CD4-positive, alpha-beta T cell treated with Interferon gamma for 1 hour (primary cell): ENCODE data around the gene NRXN2.

Source experiments
- DNase-seq: peaks from one replicate; pipeline ENCODE4 v3.0.0-alpha.2; 2020

The NRXN2 gene

DNA sequence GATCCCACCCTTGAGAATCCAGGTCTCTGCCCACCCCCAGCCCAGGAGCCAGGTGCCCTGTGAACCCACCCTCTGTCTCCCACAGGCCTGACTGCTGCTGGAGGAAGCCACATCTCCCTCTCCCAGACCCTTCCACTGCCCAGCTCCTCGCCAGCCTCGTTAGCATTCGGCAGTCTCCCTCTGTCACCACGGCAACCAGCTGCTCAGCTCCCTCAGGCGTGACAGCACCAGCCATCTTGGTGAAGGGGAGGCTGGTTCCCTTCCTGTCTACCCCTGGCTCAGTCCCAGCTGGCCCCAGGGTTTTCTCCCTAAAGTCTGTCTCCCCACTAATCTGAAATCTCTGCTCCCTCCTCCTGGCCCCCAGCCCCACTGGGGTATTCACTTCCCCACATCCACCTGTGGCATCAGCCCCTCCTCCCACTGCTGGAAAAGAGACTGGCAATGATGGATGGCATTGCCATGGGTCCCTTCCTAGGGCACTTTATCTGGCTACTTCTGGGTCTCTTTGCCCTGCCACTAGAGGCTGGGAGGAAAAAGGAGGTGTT, 28.1 kb downstream of the NRXN2 start:
- DNase-seq, result peak; percentile 36

DNA sequence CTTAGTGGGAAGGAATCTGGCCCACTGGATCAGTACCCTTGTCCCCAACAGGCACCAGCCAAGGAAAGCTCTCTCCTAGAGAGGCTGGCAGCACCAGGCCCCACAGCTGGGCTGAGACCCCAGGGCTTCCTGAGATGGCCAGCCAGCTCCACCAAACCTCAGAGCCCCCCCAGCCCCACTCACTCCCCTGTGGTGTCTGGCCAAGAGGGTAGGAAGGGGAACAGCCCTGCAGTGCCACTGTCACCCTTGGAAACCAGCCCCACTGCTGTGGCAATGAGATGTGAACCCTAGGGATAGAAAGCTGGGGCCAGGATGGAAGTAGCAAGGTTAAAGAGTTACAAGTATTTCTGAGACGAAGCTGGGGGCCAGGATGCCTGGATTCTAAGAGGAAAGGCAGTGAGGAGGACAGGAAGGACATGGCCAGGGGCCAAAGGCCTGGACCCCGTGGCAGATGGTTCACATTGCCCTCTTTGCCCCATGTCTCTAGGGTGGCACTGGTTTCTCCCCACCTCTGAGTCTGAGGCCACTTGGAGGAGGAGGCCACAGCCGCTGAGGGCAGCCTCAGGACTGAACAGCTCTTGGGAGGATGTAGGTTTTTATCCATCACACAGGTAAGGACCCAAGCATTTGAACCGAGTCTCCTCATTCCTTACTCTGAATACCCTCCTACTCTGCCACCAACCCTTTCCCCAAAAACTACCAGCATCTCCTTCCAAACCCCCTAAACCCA, 28.8 kb downstream of the NRXN2 start:
- DNase-seq, result no peak

DNA sequence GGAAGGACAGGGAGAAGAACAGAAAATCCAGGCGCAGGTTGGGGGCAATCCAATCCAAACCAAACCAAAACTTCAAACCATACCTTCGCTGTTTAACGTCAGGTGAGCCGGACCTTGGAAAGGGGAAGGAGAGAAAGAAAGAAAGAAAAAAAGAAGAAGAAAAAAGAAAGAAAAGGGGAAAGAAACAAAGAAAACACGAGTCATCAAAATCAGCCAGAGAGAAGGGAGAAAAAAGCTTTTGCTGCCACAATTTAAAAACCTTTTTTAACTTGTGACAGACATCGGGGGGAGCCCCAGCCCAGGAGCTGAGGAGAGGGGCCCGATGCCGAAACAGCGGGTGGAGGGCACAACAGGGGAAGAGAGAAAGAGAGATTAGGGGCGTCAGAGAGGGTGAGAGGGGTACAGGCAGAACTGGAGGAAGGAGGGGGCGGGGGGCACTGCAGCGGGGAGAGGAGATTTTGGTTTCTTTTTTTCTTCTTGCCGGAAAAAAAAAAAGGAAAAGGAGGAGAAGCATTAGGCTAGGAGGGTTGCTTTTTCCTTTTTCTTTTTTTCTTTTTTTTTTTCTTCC, 30.1 kb downstream of the NRXN2 start:
- DNase-seq, result no peak

DNA sequence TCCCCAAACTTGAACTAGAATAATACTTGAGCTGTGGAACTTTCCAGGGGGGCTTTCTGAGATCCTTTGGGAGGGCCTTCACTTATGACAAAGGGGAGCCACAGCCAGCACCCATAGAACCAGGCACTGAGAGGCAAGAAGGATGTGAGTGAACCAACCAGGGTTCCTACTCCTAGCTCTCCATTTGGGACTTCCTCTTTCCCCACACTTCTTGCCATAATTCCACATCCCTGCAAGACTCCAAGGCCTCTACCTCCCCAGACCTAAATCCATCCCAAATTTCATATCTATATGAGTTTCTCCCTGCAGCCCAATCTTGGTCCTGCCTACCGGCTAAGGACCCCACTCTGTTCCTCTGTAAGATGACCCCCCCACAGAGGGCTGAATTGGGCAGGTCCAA, 31.5 kb downstream of the NRXN2 start:
- no peak for DNase-seq

DNA sequence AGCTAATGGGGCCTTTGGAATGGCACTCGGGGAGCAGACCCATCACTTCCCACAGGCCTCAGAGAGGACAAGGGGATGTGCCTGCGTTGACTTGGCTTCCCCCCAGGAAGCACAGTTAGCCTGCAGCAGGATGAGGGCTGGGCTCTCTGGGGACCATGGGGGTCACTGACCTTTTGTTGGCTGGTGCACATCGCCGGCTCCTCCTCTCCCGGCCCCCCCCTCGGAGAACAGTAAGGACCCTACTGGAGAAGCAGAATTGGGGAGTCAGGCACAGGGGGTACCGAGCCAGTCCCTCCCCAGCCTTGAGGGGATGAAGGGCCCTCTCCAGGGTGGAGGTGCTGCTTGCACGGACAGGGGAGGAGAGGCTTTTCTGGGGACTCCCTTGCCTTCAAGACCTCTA, 32.8 kb downstream of the NRXN2 start:
- no peak for DNase-seq

DNA sequence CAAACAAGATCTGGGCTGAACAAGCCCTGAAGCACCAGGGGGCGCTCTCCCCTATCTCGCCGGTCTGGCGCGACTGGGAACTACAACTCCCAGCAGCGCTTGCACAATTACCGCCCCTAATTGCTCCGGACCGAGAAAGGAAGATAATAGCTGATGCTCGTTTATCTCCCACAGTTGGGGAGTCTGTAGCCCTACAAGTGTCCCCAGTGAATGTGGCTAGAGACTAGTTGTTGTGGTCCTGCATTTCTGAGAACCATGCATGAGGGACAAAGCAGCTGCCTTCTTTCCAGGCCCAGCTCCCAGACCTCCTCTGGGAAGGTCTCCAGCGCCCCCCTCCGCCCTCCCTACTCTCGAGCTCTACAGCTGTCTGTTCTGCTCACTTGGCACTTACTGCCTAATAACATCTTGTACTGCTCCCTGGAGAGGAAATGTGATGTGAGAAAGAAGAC, 34.4 kb downstream of the NRXN2 start:
- peak; percentile 88 for DNase-seq

DNA sequence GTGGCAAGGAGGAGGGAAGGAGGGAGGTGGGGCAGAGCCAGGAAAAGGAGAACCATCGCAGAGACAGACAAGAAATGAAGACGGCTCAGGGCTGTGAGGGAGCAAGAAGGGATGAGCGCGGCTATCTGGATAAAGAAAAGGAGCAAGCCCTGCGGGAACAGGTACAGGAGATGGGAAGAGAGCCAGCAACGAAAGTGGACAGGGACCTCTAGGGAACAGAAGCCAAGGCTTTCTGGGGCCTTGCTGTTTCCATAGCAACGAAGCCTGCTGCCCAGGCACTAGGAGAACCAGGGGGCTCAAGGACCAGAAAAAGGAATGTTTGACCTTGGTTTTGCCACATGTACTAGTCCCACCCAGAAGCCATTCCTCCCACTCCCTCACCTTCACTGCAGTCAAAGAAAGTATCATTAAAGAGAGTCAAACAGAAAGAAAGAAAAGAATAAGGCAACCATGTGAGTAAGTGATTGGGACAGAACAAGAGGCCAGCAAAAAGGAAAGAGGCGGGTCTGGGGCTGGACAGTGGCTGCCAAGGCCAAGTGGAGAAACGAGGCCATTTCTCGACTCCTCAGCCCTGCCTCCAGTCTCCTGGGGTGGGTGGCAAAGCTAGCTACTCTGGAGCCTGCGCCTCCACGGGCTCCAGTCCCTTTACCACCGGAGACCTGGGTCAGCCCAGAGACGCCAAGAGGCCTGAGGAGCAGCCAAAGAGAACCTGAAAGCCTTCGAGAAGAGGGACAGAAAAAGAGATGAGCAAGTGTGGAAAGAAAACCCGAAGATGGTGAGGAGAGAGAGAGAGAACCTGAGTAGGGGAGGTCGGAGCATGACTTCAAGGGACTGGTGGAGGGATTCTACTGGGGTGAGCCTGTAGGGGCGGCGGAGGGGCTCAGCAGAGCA, 35.1 kb downstream of the NRXN2 start:
- DNase-seq, result no peak

DNA sequence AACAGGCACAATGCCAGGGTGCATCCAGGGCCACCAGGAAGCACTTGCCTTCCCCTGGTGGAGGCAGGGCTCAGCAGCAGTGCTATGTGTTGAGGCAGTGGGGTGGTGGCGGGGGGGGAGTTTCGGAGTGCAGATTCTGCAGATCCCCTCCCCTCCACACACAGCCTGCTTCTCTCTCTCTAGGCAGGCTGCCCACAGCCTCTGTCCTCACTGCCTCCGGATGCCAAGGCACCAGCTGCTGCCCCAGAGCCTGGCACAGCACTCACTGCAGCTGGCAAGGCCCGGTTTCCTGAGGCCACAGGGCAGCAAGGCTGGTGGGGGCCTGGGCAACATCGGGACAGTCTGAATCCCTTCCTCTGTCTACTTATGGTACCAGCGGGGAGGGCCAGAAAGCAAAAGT, 35.8 kb downstream of the NRXN2 start:
- DNase-seq, result no peak

DNA sequence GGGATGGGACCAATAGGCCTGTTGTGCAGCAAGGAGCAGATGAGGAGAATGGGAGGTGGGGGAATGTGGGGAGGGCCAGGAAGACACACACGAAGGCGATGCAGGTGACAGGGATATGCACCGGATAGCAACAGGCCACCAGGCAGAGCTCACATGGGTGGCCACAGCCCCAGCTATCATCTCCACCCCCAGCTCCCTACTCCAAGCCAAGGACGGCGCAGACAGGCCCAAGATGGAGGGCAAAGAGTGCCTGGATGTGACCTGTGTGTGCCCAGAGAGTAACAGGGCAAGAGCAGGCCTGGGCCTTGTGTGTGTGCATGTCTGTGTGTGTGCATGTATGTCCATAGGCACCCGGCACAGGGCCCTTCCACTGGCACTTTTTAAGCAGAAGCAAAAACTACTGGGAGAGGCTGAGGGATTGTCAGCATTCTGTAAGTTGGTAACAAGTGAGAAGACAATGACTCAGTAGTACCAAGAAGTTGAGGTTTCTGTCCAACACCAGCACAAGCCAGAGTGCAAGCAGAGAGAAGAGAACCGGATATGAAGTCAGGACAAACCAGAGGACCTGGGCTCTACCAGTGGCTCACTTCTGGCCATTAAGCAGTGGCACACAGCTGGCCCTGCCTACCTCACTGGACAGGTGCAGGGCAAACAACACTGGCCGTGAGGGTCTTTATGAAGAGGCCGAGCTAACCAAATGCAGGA, 36.4 kb downstream of the NRXN2 start:
- DNase-seq, result no peak

DNA sequence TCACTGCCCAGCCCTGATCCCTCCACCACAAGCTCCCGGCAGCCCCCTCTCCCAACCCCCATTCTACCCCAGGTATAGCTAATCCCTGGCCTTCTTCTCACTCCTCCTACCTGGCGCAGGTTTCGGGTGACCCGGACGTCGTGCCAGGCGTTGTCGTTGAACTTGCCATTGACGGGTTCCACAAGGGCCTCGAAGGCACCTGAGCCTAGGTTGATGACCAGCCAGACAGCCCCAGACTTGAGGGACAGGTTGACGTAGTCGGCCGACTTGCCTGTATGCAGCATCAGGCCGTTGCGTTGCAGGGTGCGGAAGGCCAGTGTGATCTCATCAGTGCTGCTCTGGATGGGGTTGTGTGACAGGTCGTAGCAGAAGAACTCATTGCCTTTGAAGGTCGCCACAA, 37.5 kb downstream of the NRXN2 start:
- no peak for DNase-seq

DNA sequence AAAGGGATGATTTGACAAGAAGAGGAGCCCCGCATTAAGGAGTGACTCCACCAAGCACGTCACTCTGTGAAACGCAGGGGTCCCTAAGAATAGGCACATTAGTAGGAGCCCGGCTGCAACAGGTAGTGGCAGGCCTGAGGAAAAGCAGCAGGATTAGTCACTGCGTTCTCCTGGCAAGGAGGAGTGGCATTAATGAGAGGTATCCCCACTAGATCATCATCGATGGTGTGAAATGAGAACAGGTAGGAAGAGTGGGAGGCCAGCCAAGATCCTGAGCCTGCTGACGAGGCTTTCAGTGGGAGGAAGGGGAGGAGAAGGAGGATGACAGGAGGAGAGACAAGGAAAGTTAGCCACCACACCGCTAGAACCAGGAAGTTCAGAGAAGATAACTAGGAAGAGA, 38.6 kb downstream of the NRXN2 start:
- DNase-seq, result no peak

DNA sequence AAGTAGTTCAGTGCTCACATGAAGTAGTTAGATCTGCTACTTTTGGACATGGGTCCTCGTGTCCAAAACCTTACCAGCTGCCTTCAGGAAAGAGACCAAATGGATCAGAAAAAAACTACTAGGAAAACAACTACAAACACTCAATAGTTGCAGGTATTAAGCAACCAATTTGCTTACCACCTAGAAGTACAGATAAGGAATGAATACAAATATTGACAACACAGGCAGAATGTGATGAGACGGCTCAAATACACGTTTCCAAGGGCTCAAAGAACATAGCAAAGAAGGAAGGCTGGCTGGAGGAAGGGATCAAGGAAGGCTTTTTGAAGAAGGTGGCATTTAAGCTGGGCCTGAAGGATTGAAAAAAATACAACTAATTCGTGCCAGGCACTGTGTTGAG, 41.8 kb downstream of the NRXN2 start:
- no peak for DNase-seq

DNA sequence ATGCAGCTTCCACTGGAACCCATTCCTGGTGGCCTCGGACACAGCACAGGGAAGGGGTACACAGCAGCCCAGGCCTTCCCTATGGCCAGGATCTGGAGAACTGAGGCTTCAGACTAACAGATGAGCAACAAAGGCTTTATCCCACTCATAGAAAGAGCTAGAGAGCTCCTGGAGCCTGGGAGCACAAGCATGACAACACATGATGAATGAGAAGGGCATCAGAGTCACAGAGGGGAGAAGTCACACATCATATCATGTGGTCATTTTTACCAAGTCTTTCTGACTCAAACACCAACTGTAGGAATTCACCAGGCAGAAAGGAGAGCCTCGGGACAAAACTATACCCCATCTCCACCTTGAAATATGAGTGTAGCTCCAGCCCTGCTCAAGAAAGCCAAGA, 43.2 kb downstream of the NRXN2 start:
- DNase-seq, result no peak

DNA sequence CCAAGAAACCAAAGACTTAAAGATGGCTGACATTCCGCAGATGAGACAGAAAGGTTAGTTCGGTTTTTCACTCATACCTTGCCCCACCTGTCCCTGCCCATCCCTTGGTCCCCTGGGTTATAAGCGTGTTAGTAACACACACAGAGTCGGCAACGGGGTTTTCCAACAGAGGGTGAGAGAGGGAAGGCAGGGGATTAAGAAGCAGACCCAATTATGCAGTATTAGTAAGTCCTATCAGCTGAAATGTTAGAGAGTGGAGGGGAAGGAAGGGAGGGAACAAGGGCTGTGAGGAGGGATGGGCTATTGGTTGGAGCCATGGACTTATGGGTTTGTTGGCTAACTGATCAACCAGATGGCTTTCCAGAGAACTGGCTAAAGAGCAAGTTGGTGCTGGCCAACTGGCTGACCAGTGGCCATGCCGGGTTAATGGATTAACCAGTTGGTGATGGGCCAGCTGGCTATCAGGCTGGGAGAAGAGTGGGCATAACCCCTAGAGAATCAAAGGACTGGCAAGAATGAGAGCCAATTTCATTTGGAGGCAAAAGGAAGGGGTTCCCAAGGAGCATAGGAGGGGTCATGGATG, 45.5 kb downstream of the NRXN2 start:
- DNase-seq, result no peak

DNA sequence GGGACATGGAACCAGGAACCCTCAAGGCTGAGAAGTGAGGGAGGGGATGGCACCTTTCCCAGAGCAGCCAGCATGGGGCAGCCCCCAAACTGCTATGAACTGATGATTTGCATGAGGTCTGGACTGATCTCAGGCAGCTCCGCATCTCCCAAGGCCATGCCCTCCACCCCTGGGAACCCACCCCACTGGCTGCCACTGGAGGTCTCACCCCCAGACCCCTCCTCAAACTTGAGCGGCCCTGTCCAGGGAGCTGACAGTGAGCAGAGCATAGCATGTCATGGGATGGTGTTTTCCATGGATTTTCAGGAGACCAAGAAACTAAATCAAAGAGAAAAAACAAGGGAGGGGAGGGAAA, 46.8 kb downstream of the NRXN2 start:
- no peak for DNase-seq

DNA sequence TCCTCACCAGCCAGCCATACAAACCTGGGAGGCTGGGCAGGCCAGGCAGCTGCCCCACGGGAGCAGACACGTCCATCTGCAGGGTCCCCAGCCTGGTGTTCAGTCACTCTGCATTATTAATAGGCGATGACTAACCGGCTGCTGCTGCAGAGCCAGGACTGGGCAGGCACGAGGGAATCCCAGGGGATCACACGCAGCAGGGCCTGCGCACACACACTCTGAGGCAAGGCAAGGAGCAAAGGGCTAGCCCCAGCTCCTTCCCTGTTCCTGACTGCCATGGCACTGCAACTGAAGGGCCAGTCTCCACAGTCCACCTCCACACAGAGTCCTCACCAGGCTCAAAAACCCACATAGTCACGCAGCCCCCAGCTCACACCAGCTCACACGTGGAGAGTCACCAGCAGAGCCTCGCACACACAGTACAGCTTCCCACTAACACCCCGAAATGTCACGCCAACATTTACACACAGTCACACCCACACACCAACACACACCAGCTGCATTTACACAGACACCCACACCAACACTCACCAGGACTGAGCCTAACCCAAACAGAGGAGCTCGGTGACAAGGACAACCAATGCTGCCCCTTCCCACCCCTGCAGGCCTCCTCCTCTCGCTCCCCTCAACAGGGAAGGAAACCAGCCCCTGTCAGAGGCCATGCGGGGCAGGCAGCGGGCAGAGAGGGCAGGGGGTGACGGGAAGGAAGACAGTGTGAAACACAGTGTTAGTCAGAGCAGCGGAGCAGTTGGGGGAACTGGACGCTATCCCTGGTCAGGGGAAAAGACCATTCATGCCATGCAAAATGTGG, 47.3 kb downstream of the NRXN2 start:
- peak; percentile 30 for DNase-seq

DNA sequence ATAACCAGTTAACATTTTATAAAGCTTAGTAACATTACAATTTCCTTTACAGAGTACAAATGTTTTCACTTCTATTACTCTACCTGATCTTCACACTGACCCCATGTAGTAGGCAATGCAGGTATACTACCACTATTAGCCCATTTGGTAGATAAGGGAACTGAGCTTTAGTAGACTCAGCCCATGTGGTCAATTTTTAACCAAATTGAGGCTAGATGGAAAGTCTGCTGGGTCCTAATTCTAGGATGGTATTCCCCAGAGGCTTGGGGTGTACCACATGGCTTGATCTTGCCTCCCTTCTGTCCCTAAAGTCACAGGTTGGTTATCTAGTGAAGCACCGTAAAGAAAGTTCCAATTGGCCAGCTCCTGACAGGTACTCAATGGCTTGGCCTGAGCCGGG, 48.2 kb downstream of the NRXN2 start:
- no peak for DNase-seq

DNA sequence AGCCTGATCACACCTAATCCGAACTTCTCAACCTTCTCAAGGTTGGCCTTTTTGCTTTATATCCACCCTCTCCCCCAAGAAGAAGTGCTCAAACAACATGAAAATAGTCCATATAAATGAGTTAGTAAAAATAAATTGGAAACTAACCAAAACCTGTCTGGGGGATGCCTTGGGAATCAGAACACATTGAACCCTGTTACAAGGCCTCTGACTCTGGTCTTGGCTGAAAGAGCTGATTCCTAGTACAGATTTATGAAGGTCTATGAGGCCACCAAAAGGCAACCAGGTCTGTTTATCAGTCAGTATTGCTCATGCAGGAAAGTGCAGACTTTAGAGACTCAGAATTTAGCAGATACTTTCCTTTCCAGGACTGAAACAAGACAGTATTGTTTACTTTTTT, 49.7 kb downstream of the NRXN2 start:
- DNase-seq, result no peak

DNA sequence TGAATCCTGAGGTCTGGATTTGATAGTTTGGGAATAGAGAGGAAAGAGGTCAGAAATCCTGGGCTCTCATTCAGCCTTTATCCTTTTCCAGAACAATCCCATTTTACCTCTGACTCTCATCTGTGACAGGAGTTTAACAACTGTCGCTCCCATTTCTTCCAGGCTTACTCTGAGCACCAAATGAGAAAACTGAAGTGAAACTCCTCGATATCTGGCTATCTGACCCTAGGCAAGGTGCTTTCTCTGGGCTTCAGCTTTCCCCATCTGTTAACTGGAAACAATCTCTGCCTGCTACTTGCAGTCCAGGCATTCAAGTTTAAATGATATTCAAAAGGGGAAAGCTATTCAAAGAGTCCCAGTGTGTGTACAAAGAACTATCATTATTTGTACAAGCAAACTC, 50.1 kb downstream of the NRXN2 start:
- no peak for DNase-seq

DNA sequence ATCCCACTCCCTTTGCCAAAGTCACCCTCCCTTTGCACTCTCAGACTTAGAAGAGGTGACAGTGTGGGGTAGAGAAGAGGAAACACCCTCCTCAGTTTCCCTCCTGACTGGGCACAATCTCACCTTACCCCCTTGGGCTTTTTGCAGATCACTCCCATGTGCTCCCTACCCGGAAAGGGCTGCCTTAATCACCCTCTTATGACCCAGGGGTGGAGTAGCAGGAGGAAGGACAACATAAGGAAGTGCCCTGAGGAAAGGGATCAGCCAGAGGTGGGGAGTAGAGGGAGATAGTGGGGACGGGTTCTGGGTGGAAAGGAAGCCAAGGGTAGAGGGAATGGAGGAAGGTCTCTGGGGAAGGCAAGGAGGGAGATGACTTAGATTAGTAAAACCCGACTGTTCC, 52.0 kb downstream of the NRXN2 start:
- DNase-seq, result no peak

DNA sequence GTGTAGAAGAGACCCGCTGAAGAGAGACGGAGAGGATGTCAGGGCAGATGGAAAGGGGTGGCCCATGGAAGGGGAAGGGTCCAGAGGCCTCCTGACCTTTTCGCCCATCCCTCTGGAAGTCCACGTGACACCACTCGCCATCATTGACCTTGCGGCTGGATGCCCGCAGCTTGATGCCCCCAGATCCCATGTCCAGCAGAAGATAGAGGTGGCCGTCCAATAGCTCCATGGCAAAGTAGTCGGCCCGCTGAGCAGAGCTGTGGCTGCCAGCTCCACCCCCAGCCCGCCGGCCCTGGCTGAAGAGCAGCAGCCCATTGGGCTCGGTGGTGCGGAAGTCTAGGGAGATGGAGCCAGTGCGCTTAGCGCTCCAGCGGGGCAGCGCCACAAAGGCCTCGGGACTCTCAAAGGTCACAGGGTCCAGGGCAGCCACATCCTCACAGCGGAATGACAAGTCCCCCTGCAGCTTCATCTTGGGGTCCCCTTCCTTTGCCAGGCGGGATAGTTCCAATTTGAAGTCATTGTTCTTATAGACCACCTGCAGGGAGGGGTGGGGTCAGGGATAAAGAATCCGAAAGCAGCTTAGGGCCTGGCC, 55.7 kb downstream of the NRXN2 start:
- no peak for DNase-seq
